ENCODE data around the gene TMEM132D.

The TMEM132D gene

DNA sequence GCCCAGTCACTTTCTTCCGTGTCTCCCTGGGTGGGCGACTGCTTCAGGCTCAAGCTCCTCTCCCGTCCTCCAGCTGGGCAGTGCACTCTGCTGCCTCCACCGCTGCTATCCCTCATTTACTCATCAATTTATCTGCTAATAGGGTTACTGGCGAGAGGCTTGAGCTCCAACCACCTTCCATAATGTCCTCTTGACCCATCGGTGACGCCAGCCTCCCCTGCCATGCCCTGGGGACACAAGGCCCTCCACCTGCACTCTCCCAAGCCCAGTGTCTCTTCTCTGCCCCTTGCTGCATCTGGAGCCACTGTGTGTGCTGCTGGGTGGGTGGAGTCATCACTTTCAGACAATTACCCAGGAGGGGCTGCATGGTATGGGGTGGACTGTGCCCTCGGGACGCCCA is 78.5 kb downstream of the TMEM132D start:
- DNase-seq, result no peak

DNA sequence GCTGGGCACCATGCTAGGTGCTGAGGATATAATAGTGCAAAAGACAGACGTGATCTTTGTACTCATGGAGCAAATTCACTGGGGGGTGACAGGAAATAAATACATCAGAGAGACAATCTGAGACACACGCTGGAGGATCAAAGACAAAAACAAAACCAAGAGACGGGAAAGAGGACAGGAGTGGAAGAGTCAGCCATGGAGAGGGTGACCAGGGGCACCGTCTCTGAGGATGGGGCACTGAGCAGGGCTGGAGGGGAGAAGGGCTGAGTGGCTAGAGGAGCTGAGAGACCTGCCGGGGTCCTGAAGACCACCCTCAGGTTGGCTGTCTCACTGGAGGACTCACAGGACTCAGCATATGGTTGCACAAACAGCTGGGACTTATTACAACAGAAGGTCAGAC is 81.9 kb downstream of the TMEM132D start:
- no peak for DNase-seq

DNA sequence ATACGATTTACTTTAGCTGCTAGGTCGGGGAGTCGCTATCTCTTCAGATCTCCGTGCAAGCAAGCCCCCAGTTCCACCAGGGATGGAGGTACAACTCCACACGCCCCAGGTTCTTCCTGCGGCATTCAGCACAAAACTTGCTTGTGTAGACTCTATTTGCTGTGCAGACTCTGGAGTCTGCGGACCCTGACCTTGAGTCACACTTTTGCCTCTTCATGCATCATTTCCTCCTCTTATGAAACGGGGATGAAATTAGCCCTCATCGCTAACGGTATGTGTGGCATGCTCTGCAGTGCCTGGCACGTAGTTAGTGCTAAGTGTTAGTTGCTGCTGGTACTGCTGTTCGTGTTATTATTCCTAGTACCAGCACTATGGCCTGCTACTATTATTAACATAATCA is 84.4 kb downstream of the TMEM132D start:
- no peak for DNase-seq

DNA sequence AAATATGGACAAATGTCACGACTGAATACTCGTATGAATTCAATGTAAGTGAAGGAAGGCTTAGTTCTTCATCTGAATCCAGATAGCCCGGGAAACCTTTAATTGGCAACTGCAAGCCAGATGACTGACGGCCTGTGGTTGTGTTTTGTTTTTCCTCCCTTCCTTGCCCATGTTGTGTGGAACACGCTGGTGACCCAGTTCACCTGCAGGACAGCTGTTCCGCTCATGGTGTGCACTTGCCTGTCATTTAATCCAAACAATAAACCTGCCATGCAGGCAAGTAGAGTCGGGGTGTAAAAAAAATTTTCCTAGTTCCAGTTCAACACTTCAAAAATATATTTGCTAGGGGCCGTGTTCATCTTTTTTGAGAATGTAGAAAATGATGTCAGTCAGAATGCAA is 88.0 kb downstream of the TMEM132D start:
- no peak for DNase-seq

DNA sequence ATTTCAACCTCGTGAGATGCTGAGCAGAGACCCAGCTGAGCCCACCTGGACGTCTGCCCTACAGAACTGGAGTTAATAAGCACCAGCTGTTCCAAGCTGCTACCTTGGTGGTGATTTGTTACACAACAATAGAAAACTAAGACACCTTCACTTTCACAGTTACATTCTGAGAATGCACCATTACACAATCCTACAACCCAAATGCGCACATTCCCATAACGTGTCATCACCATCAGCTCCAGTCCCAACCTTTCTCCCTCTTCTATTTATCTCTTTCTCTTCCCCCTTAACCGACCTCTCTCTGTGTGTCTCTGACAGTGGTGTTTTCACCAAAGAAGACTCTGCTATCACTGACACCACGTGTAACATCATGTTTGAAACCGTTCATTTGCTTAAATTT is 91.9 kb downstream of the TMEM132D start:
- DNase-seq, result no peak

DNA sequence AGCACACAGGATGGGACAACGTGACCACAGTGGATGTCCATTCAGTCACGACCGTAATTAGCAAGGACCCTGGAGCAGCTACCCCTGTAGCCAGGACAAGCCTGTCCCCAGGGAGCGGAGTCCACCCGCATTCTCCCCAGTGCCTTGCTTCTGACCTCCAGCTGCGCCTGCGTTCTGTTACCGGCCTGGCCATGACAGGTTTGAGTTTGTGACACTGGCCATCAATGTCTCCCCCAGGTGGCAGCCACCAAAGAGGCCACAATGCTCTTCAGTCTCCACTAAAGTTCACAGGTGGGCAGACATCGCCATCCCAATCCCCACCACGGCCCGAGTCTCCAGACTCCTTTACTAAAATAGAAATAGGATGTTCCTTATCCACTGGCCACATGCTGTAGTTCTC is 96.7 kb downstream of the TMEM132D start:
- DNase-seq, result no peak

DNA sequence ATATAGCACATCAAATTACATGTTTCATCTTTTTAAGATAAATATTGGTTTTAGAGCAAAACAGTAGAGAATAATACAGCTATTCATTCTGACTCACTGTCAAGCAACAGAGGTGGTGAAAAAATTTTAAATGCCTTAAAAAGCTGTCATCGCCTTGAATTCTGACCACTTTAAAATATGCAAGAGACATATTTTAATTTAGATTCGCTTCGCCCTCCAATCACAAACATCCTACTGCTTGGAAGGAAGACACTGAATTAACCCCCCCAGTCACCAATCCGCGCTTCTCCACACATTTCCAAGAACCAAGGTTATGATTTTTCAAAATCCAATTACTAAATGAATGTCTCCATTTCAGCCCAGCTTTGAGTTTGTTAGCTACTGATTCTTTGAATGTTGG is 112.4 kb downstream of the TMEM132D start:
- DNase-seq, result no peak

DNA sequence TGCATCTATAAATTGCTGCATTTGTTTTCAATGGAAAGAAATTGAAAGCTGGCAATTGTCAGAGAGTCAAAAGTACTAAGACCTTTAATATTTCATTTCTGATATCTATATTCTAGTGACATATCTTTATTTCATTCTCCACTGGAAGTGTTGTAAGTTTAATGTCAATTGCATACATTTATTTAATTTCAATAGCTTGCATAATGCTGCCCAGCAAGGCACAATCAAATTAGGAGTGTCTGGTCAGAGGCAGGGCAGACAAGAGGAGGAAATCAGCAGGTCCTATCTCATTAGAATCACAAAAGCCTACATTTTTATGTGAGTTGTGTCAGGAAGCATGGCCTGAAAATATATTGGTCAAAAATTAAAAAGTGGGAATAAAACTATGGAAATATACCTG is 112.9 kb downstream of the TMEM132D start:
- no peak for DNase-seq

DNA sequence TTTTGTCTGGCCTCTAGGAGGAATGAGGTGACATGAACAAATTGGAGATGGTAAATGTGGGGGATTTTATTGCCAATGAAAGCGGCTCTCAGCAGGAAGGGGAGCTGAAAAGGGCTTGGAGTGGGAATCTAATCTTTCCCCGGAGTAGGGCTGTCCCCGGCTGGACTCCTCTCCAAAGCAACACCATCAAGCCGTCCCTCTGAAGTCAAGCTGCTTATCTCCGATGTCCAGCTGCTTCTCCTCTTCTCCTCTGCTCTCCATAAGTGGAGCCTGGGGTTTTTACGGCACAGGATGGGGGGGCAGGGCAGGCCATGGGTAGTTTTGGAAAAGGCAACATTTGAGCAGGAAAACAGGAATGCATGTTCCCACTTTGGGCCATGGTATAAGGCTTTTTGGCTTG is 113.5 kb downstream of the TMEM132D start:
- DNase-seq, result no peak

DNA sequence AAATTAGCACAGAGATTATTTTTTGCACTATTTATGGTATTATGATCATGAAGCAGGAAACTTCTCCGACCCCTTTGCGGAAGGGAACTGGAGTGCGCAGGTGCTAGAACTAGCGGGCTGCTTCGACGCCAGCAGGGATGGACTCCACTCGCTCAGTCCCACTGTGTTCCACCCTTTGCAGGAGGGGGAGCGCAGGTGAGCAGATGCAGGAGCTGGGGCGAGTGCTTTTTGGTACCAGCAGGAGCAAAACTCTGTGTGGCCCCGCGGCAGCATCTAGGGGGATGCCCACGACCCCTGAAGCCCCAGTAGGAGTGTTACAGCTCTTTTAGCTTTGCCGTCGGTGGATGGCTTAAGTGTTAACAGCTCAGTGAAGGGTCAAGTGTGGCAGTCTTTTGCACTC is 113.9 kb downstream of the TMEM132D start:
- no peak for DNase-seq

DNA sequence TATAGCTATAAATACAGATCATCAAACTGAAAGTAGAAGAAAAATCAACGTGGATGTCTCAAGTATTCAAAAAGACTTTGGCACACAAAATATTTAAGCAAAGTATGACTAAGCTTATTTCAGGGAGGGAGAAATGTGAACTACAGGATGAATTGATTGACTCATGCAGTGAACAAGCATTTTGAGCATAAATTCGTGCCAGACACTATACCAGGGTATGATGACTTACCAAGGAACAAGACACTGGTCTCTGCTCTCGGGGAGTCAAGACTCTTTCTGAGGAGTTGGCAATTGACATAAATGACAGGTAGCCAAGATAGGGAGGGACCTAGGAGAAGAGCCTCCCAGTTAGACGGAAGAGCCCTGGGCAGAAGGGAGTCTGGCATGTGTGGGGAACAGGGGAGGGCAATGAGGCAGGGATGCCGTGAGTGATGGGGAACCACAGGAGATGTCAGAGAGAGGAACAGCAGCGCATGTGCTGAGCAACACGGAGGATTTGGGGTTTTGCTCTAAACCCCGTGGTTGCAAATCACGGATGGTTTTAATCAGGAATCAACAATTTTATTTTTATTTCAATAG is 115.2 kb downstream of the TMEM132D start:
- DNase-seq, result no peak

DNA sequence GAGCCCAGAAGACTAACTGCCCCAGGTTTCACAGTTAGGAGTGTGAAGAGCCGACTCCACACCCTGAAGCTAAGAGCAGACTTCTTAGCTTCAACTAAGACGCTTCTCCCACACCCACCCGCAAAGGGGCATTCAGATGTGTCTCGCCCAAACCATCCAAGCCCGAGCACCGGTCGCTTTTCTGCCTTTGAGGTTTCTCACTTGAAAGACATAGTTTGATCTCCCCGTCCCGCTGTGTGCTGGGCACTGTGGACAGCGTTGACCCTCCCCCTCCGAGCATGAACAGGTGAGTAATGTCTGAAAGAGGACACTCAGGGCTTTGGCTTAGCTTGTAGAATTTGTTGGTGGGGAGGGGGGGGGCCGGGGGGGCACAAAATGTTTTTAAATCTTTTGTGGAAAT is 123.8 kb downstream of the TMEM132D start:
- no peak for DNase-seq

DNA sequence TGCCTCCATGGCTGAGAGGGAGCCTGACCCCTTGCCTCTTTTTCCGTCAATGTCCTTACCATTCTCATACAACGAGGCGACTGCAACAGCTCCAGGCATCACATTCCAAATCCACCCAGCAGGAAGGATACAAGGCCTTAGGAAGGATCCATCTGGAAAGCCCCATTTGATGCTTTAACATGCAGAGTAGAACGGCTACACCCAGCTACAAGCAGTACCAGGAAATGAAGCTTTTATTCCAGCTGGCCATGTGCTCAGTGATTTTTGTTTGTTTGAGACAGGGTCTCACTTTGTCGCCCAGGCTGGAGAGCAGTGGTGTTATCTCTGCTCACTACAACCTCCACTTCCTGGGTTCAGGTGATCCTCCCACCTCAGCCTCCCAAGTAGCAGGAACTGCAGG is 124.8 kb downstream of the TMEM132D start:
- DNase-seq, result no peak

DNA sequence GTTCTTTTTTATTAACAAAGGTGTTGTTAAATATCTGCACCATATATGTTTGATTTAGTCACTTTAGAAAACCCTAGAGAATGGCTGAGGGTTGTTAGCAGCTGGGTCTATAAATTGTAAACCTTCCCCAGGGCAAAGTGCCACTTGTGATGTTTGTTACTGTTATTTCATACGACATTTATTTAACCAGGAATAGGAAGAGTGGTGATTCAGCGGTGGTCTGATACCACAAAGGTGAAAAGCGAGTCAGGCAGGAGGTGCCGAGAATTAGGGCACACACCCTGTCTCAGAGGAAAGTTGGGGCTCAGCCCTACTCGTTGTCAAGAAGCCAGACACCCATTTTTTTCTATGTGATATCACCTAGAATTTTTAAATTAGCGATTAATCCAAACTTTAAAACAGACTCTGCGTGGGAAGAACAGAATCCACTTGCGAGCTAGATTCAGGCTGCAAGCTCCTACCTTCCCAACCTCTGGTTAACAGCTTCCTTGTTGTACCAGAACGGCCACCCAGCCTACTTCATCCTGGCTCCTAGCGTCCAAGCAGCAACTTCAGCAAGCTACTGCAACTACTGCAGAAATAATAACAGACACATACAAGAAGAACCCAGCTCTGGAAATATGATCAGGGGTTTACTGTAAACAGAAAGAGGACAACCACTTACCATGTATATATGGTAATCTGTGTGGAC is 126.7 kb downstream of the TMEM132D start:
- DNase-seq, result no peak

DNA sequence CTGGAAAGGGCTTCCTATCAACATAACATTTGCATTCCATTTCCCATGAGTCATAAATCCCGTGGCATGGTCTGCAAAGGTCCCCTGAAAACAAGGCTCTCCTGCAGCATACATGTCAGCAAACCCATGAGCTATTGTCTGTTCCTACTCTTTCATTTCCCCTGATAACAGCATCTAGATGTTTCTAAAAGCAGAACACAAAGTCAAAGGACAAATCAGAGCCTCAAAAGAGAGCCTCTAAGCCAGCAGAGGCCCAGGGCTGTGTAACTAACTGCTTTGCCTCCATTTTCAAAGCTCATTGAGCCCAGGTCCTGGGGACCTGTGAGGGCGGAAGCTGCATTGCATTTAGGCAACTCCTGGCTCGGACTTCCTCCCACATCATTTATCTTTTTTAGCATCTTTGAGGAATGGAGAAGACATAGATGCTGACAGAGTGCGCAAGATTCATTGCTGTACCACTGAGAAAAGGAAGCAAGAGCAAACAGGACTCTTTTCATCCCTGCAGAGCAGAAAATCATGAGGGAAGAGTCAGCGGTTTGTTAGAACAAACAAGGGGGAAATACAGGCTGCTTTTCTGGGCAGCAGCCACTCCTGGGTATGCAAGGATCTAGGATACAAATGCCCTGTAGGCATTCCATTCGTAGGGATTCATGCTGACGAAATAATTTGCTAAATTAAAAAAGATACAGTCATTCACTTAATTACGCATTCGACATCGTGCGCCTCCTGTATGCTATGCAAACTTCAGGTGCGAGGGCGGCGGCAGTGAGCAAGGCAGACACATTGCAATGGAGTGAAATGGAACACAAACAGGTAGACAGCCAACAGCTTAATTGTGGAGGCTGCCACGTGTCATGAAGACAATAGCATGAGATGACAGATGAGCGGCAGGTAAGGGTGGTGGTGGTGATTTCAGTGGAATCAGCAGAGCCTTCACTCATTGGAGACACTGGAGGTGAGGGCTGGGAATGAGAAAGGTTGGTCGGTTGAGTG is 131.0 kb downstream of the TMEM132D start:
- DNase-seq, result no peak

DNA sequence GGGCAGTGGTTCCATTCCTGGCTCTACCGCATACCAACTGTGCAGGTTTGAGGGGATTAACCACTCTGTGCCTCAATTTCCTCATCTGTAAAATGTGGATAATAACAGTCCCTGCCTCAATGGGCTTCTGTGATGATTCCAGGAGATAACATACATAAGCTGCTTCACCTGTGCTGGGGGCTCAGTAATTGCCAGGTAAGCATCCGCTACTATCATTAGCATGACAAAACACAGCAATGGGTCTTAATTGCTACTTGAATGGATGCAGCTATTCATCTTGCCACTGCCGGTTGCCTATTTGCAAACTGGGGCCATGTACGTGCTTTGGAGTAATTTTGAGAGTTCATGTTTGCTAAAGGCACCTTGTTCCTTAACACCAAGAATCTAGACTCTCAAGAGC is 132.6 kb downstream of the TMEM132D start:
- DNase-seq, result no peak

DNA sequence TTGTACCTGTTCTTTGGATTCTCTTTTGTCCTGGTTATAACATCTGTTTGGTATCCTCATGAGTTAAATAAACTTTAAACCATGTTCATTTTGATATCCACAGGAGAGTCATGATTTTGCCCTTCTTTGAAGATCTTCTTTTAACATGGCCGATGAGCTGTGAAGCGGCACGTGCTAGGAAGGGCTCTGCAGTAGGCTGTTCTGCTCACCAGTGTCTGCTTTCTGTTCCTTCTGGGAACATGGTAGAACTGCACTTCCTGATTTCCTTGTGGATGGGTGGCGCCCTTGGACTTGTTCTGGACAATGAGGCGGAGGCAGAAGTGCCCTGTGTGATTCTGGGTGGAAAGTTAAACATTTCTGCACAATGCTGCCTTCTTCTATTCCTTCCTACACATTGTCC is 138.1 kb downstream of the TMEM132D start:
- DNase-seq, result no peak

DNA sequence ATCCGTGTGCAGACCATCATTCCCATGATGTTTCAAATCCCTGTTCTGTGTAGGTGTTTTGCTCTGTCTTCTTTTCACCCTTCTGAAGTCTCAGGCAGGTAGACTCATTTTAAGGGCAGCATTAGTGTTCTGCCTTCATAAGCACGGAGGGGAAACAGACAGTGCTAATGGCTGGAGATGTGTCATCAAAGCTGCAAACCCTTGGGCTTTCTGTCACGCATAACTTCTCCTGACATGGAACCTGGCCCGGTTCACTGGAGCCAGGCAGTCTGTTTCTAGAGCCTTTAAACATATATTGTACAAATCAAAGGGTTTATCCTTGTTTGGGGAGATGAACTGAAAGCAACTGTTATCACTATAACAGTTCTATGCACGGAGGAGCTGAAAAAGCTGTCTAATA is 141.4 kb downstream of the TMEM132D start:
- DNase-seq, result no peak

DNA sequence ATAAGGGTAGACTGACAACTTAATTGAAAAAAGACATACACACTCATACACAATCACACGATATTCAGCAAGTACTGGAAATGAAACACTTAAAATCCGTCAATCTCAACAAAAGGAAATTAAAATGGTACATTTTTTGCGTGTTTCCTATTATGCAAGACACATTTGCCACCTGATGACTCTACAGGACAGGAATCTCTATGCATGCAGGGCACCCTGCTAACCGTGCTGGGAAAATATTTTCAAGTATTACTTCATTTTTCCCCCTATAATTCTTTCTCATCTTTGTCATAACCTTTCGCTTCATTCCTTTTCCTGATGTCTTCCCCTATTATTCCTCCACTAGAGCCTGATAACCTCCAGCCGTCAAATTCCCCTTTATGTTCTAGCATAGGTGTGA is 150.2 kb downstream of the TMEM132D start:
- no peak for DNase-seq

DNA sequence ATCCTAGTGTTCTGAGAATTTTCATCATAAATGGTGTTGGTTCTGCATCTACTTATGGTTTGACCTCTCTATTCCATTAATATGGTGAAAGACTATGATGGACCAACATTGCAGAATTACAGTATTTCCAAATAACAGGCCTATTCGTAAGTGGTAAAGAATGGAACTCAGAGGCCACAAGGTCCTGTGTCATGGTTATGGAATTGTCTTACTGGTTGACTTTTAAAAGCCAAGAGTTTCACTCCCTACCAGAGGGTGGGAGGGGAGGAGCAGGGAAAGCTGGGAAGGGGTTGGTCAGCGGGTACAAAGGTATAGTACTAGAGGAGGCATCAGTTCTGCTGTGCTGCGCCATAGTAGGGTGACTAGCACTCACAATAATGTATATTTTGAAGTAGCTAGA is 153.4 kb downstream of the TMEM132D start:
- no peak for DNase-seq

DNA sequence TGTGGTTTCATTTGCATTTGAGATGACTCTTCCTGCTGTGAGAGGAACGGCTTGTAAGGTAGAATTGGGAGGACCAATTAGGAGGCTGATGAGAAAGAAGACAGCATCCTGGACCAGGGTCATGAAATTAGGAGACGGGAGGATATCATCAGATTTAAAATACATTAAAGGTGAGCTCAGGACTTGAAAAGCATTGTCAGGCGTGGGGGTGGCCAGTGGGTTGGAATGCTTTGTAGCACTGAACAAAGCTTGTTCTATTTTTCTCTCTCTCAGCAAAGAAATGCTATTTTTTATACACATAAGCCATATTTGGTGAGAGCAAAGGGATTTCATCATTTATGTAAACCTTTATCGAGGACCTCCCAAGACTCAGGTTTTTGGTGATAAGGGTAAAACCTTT is 157.5 kb downstream of the TMEM132D start:
- DNase-seq, result no peak

DNA sequence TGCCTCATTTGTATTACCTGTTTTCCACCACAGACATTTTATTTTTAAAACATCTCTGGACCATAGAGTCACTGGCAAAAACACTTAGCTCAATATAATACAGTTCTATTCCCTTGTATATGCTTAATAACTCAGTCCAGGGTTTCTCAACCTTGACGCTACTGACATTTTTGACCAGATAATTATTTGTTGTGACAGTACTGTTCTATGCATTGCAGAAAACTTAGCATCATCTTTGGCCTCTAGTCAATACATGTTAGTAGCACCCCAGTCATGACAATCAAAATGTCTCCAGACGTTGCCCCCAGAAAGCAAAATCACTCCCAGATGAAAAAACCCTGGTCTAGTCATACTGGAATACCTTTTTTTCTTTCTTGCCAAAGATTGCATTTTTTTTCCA is 174.7 kb downstream of the TMEM132D start:
- no peak for DNase-seq

DNA sequence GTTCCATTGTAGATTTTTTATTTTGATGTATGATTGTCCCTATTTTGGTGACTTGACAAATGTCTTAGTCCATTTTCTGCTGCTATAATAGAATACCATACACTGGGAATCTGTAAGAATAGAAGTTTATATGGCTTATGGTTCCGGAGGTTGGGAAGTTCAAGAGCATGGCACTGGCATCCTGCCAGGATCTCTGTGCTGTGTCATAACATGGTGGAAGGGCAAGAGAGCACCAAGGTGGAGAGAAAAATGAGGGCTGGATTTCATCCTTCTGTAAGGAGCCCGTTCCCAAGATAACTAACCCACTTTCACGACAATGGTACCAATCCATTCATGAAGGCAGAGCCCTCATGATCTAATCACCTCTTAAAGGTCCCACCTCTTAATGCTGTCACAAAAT is 176.7 kb downstream of the TMEM132D start:
- no peak for DNase-seq

DNA sequence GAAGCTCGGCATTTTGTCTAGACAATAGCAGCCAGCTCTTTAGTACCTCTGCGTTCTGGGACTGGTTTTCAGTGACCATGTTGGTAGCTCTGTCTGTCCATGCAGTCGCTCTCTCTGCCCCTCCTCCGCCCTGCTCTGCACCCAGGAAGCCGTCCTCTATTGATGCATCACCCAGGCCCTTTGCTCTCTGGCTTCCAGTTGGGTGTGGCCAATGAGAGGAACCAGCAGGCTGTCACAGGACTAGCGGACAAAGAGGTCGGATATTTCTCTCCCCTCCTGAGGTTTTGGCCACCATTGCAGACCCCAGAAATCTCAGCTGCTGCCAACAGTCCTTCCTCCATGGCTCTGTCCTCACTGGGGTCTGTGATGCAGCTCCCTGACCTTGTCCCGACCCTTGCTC is 180.6 kb downstream of the TMEM132D start:
- DNase-seq, result no peak

All from cerebellar nuclear complex (tissue), 1 donor.